ENCODE results near the gene GNE.

GNE gene

DNA sequence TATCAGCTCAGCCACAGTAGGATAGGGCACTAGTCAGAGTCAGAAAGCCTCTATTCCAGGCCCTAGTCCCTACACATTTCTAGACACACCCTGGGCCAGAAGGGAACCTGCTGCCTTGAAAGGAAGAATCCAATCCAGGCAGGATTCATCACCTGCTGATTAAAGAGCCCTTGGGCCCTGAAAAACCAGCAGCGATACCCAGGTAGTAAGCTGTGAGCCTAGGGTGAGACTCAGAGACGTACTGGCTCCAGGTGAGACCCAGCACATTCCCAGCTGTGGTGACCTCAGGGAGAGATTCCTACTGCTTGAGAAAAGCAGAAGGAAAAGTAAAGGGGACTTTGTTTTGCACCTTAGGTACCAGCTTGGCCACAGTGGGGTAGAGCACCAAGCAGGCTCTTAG, 84.4 kb downstream of the GNE start:
- no peak for DNase-seq (ENCODE audit: low read depth)
- TF ChIP-seq CTCF (IDR thresholded peaks at IDR 0.05; ENCODE audit: low read depth, low read length, missing control alignments), result no peak
- no peak overlapping the region for H3K4me3 ChIP-seq (ENCODE audit: low read depth, low read length)

DNA sequence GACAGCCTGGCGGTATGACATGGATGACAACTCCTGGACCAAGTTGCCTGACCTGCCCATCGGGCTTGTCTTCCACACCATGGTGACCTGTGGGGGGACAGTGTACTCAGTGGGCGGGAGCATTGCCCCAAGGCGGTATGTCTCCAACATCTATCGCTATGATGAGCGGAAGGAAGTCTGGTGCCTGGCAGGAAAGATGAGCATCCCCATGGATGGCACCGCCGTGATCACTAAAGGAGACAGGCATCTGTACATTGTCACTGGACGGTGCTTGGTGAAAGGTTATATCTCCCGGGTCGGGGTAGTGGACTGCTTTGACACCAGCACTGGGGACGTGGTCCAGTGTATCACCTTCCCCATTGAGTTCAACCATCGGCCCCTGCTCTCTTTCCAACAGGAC, 87.7 kb downstream of the GNE start:
- no peak overlapping the region for H3K4me3 ChIP-seq (ENCODE audit: low read depth, low read length)
- TF ChIP-seq CTCF (IDR thresholded peaks at IDR 0.05; ENCODE audit: low read depth, low read length, missing control alignments), result no peak
- no peak for DNase-seq (ENCODE audit: low read depth)

DNA sequence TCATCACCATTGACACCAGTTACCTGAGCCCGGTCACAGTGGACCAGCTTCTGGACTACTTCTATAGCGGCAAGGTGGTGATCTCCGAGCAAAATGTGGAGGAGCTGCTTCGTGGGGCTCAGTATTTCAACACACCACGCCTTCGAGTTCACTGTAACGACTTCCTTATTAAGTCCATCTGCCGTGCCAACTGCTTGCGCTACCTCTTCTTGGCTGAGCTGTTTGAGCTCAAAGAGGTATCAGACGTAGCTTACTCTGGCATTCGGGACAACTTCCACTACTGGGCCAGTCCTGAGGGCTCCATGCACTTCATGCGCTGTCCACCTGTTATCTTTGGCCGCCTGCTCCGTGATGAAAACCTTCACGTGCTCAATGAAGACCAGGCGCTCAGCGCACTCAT, 88.5 kb downstream of the GNE start:
- H3K4me3 ChIP-seq (ENCODE audit: low read depth, low read length), result no peak overlapping the region
- no peak for TF ChIP-seq CTCF (IDR thresholded peaks at IDR 0.05; ENCODE audit: low read depth, low read length, missing control alignments)
- no peak for DNase-seq (ENCODE audit: low read depth)

GRCh38 chr9:36169166-36169565, 89.1 kb downstream of the GNE start, which contains the start of gene CCIN:
TSS of gene CCIN (plus strand) at chr9:36169388. CDS start at chr9:36169503, 115 bp downstream.
- no peak for TF ChIP-seq CTCF (IDR thresholded peaks at IDR 0.05; ENCODE audit: low read depth, low read length, missing control alignments)
- no peak for DNase-seq (ENCODE audit: low read depth)
- no peak within 1 kb of the TSS for H3K4me3 ChIP-seq (ENCODE audit: low read depth, low read length)

GRCh38 chr9:36166168-36166927, 91.9 kb downstream of the GNE start:
- TF ChIP-seq CTCF (IDR thresholded peaks at IDR 0.05; ENCODE audit: low read depth, low read length, missing control alignments), result peak; percentile 80
- peak overlapping the region; percentile 50 for H3K4me3 ChIP-seq (ENCODE audit: low read depth, low read length)
- no peak for DNase-seq (ENCODE audit: low read depth)

DNA sequence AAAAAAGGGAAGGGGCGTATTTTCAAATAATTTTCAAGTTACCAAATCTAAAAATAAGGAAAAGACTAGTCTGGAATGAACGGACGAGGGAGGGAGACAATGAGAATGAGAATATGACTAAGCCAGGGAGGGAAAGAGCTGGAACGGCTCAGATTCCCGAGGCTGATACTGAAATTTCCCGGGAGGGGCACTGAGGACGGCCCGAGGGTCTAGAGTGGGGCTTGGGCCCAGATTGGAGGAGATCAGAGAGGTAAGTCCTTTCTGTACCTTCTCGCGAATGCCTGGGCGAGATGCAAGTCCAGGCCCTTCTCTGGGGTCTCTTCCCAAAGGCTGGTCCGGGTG, 92.5 kb downstream of the GNE start:
- no peak for DNase-seq (ENCODE audit: low read depth)
- H3K4me3 ChIP-seq (ENCODE audit: low read depth, low read length), result no peak overlapping the region
- TF ChIP-seq CTCF (IDR thresholded peaks at IDR 0.05; ENCODE audit: low read depth, low read length, missing control alignments), result no peak

GRCh38 chr9:36164989-36165388, 93.3 kb downstream of the GNE start:
- DNase-seq (ENCODE audit: low read depth), result no peak
- H3K4me3 ChIP-seq (ENCODE audit: low read depth, low read length), result no peak overlapping the region
- no peak for TF ChIP-seq CTCF (IDR thresholded peaks at IDR 0.05; ENCODE audit: low read depth, low read length, missing control alignments)
